ENCODE results near the gene RABGAP1L. TPM values are rescaled to one million over a fixed set of nuclear protein-coding genes. Genes with fewer than 3 reads are reported as not detected.

The RABGAP1L gene
- total RNA-seq, 1 experiment from 2014 or later = 29.3 TPM

DNA sequence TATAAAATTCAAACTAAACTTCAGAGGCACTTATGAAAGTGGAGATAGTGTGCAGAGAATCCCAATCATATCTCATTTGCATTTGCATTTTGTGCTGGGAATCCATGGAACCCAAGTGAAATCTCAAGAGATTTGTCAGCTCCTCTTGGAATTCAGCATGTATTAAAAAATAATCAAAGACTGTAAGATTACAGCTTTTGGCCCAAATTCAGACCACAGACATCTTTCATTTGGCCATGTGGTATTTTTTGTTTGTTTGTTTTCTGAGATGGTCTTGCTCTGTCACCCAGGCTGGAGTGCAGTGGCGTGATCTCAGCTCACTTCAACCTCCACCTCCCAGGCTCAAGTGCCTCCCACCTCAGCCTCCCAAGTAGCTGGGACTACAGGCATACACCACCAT, 836.6 kb downstream of the RABGAP1L start:
- Histone ChIP-seq H3K9ac (ENCODE audit: low read length) (no peak overlapping the region), H2AFZ (ENCODE audit: low read depth, low read length, poor library complexity, severe bottlenecking) (no peak overlapping the region), H3K27me3 (ENCODE audit: insufficient read depth, low read length) (no peaks in the 10 kb centered on the region), H3K4me2 (ENCODE audit: low read length) (no peak overlapping the region), H3K4me3 (replicated peaks in 1 of 2; ENCODE audit: low read depth in 1 of 2, low read length in 2 of 2) (no peak overlapping the region), H3K27ac (ENCODE audit: low read depth, low read length) (no peak overlapping the region), H3K36me3 (ENCODE audit: control insufficient read depth in 1 of 2, insufficient read depth in 2 of 2, low read length in 2 of 2) (no peaks in the 10 kb centered on the region), H4K20me1 (ENCODE audit: insufficient read depth) (peaks cover 3% of the 10 kb centered on the region; the same call in 1 of the 2 replicates), H3K9me3 (ENCODE audit: control insufficient read depth in 1 of 2, insufficient read depth in 1 of 2, low read depth in 1 of 2, low read length in 2 of 2) (no peaks in the 10 kb centered on the region), H3K79me2 (ENCODE audit: insufficient read depth, low read length) (peaks cover 19% of the 10 kb centered on the region), H3K4me1 (ENCODE audit: control insufficient read depth in 1 of 2, insufficient read depth in 2 of 2, low read length in 2 of 2) (peaks cover 4 to 18% of the 10 kb centered on the region in 2 experiments; a peak in 3 of 4 replicates), H3K9me2 (ENCODE audit: insufficient read depth) (no peaks in the 10 kb centered on the region)
- ChIA-PET CTCF (interaction anchor here (1.2 to 1.4 kb wide), 2 partner anchors 9 to 13 kb away, joined by 3 to 8 read pairs; no protein-coding TSS in a partner anchor), POLR2A (no interaction called here), RAD21 (ENCODE audit: low non-redundant PET in 1 of 2, low total read pairs in 2 of 2, uncharacterized antibody in 2 of 2, unreplicated experiment in 2 of 2) (no interaction called here)
- ATAC-seq (no peak), DNase-seq (ENCODE audit: low read depth, low spot score) (no peak)
- BruUV-seq (replicated peaks) = no TSS peak
- intact Hi-C loops (cut with micrococcal nuclease) = loop anchor here (5.0 kb wide), 1 partner anchor 734 kb away; no protein-coding TSS in a partner anchor
- TF ChIP-seq, protein P1, sequence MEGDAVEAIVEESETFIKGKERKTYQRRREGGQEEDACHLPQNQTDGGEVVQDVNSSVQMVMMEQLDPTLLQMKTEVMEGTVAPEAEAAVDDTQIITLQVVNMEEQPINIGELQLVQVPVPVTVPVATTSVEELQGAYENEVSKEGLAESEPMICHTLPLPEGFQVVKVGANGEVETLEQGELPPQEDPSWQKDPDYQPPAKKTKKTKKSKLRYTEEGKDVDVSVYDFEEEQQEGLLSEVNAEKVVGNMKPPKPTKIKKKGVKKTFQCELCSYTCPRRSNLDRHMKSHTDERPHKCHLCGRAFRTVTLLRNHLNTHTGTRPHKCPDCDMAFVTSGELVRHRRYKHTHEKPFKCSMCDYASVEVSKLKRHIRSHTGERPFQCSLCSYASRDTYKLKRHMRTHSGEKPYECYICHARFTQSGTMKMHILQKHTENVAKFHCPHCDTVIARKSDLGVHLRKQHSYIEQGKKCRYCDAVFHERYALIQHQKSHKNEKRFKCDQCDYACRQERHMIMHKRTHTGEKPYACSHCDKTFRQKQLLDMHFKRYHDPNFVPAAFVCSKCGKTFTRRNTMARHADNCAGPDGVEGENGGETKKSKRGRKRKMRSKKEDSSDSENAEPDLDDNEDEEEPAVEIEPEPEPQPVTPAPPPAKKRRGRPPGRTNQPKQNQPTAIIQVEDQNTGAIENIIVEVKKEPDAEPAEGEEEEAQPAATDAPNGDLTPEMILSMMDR (IDR thresholded peaks at IDR 0.05 in 2 of 3, conservative IDR thresholded peaks at IDR 0.05 in 1 of 3; ENCODE audit: borderline replicate concordance in 1 of 3, insufficient read depth in 1 of 3, low read depth in 2 of 3, low read length in 2 of 3) = no peak

DNA sequence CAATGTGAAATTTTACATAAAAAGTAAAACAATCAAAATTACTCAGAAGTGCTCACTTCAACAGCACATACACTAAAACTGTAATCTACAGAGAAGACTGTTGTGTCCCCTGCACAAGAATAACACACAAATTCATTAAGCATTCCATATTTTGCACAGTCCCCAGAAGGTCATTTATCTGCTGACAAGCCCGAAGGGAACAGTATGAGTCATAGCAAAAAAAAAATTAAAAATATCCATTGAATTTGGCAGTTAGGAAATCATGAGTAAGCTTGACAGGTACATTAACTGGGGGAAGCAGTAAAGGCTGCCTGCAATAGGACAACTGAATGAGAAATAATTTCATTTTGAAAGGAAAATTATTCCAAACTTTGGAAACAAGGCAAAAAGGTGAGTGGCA, 837.2 kb downstream of the RABGAP1L start:
- Histone ChIP-seq H3K4me2 (ENCODE audit: low read length) (no peak overlapping the region), H3K79me2 (ENCODE audit: insufficient read depth, low read length) (peaks cover 25% of the 10 kb centered on the region), H3K27ac (ENCODE audit: low read depth, low read length) (no peak overlapping the region), H4K20me1 (ENCODE audit: insufficient read depth) (peaks cover 6% of the 10 kb centered on the region; the same call in 1 of the 2 replicates), H3K27me3 (ENCODE audit: insufficient read depth, low read length) (no peaks in the 10 kb centered on the region), H3K4me3 (replicated peaks in 1 of 2; ENCODE audit: low read depth in 1 of 2, low read length in 2 of 2) (no peak overlapping the region), H2AFZ (ENCODE audit: low read depth, low read length, poor library complexity, severe bottlenecking) (no peak overlapping the region), H3K9me2 (ENCODE audit: insufficient read depth) (no peaks in the 10 kb centered on the region), H3K4me1 (ENCODE audit: control insufficient read depth in 1 of 2, insufficient read depth in 2 of 2, low read length in 2 of 2) (peaks cover 4 to 23% of the 10 kb centered on the region in 2 experiments), H3K9me3 (ENCODE audit: control insufficient read depth in 1 of 2, insufficient read depth in 1 of 2, low read depth in 1 of 2, low read length in 2 of 2) (no peaks in the 10 kb centered on the region), H3K9ac (ENCODE audit: low read length) (no peak overlapping the region), H3K36me3 (ENCODE audit: control insufficient read depth in 1 of 2, insufficient read depth in 2 of 2, low read length in 2 of 2) (no peaks in the 10 kb centered on the region)
- BruUV-seq (replicated peaks) = no TSS peak
- TF ChIP-seq SRF (IDR thresholded peaks at IDR 0.05; ENCODE audit: low read depth) = no peak
- no peak for TF ChIP-seq SP1 (IDR thresholded peaks at IDR 0.05; ENCODE audit: low read depth)
- no peak for TF ChIP-seq JUND (IDR thresholded peaks at IDR 0.05)
- TF ChIP-seq FOSL1 (IDR thresholded peaks at IDR 0.05; ENCODE audit: low read depth) = peak; percentile 24; the same call in 1 of the 2 replicates
- no peak for TF ChIP-seq ELF1 (IDR thresholded peaks at IDR 0.05; ENCODE audit: borderline replicate concordance, low read depth)
- TF ChIP-seq EZH2phosphoT487 (IDR thresholded peaks at IDR 0.05; ENCODE audit: borderline replicate concordance) = no peak
- TF ChIP-seq, protein P2, sequence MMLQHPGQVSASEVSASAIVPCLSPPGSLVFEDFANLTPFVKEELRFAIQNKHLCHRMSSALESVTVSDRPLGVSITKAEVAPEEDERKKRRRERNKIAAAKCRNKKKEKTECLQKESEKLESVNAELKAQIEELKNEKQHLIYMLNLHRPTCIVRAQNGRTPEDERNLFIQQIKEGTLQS (IDR thresholded peaks at IDR 0.05) = no peak
- no peak for DNase-seq (ENCODE audit: low read depth, low spot score)
- POLR2A ChIA-PET = no interaction called here
- CTCF ChIA-PET = interaction anchor here (1.2 to 1.4 kb wide), 2 partner anchors 10 to 13 kb away, joined by 3 to 8 read pairs; no protein-coding TSS in a partner anchor
- no peak for ATAC-seq
- RAD21 ChIA-PET (ENCODE audit: low non-redundant PET in 1 of 2, low total read pairs in 2 of 2, uncharacterized antibody in 2 of 2, unreplicated experiment in 2 of 2) = no interaction called here
- intact Hi-C loops (cut with micrococcal nuclease) = loop anchor here (5.0 kb wide), 1 partner anchor 734 kb away; no protein-coding TSS in a partner anchor

All from HCT116 (cell line).